HCT116 (cell line): ENCODE results near the gene TAS2R5. TPM values are rescaled to one million over a fixed set of nuclear protein-coding genes. Genes with fewer than 3 reads are reported as not detected.
"Not testable (repeated sequence)": the region's sequence is repeated elsewhere in the genome, so short reads cannot be mapped to it uniquely, and the experiment has no call there.

ENCODE experiments used
- ATAC-seq: fragments of 200-7000 bp; cut with Tn5 transposase; 2 replicates; pipeline ENCODE4 v1.9.1; 2020; ENCODE audit warnings: mild to moderate bottlenecking, moderate library complexity
- BruUV-seq: library from RNA; stranded (reverse); fragments of 400-500 nt; replicated peaks from 2 replicates; lab custom pipeline; 2021; lab: Mats Ljungman, UMichigan
- CTCF ChIA-PET: fragments of 300-600 bp; sonication (Branson Sonifier 250); formaldehyde crosslinking; loops from one replicate; lab custom pipeline; 2021; ENCODE audit warnings: antibody characterized with exemption; lab: Charles Lee
- POLR2A ChIA-PET: fragments of 300-600, 350-600 bp; sonication (Branson Sonifier 250); formaldehyde crosslinking; loops from one replicate; lab custom pipeline; 2021; ENCODE audit warnings: antibody characterized with exemption; lab: Charles Lee
- RAD21 ChIA-PET, 2 experiments: fragments of 300-600 bp; sonication (Branson Sonifier 250); formaldehyde crosslinking; loops; one replicate each; lab custom pipeline; 2023; ENCODE audit warnings: low total read pairs in 2 of 2; ENCODE audit not compliant: uncharacterized antibody in 2 of 2, unreplicated experiment in 2 of 2, low non-redundant PET in 1 of 2; lab: Charles Lee
- DNase-seq: peaks from one replicate; pipeline ENCODE4 v3.0.0-alpha.2; 2010; ENCODE audit warnings: low read depth, low spot score
- H2AFZ ChIP-seq: fragments of 200-600 bp; shearing (Covaris generic), sonication (generic); 2 replicates; pipeline ENCODE4 v1.6.1; 2017; ENCODE audit warnings: low read depth, mixed run types, mixed read lengths, antibody characterized with exemption, low read length; ENCODE audit not compliant: poor library complexity, severe bottlenecking
- H3K27ac ChIP-seq: 2 replicates; pipeline ENCODE4 v1.5.1; 2012; ENCODE audit warnings: low read depth, low read length
- H3K27me3 ChIP-seq: fragments of 200-600 bp; sonication (generic); 2 replicates; pipeline ENCODE4 v1.6.1; 2016; ENCODE audit warnings: mixed run types, low read length, mixed read lengths; ENCODE audit not compliant: insufficient read depth
- H3K36me3 ChIP-seq, 2 experiments: fragments of 200-500 bp in 1 of 2; fragments of 200-600 bp in 1 of 2; sonication (Bioruptor generic) in 1 of 2; sonication (generic) in 1 of 2; 2 replicates each; pipeline versions ENCODE4 v1.5.1 to v1.6.1; 2014 to 2016; ENCODE audit warnings: low read length in 2 of 2, inconsistent platforms in 1 of 2, mixed read lengths in 1 of 2, mixed run types in 1 of 2; ENCODE audit not compliant: insufficient read depth in 2 of 2, control insufficient read depth in 1 of 2
- H3K4me1 ChIP-seq, 2 experiments: fragments of 200-600 bp in 1 of 2; sonication (generic) in 1 of 2; 2 replicates each; pipeline versions ENCODE4 v1.5.1 to v1.6.1; 2012 to 2017; ENCODE audit warnings: low read length in 2 of 2, inconsistent platforms in 1 of 2, mild to moderate bottlenecking in 1 of 2, mixed read lengths in 1 of 2, mixed run types in 1 of 2, moderate library complexity in 1 of 2; ENCODE audit not compliant: insufficient read depth in 2 of 2, control insufficient read depth in 1 of 2
- H3K4me2 ChIP-seq: fragments of 200-600 bp; sonication (generic); 2 replicates; pipeline ENCODE4 v1.6.1; 2017; ENCODE audit warnings: mixed run types, low read length, mixed read lengths
- H3K4me3 ChIP-seq, 2 experiments: fragments of 200-600 bp in 1 of 2; sonication (generic) in 1 of 2; replicated peaks in 1 of 2; 2 replicates each; pipeline ENCODE4 v1.5.1; 2011 to 2016; ENCODE audit warnings: low read length in 2 of 2, control low read depth in 1 of 2, low read depth in 1 of 2, mild to moderate bottlenecking in 1 of 2, mixed read lengths in 1 of 2, mixed run types in 1 of 2
- H3K79me2 ChIP-seq: fragments of 200-600 bp; sonication (generic); 2 replicates; pipeline ENCODE4 v1.6.1; 2017; ENCODE audit warnings: mild to moderate bottlenecking, mixed run types, low read length, moderate library complexity, mixed read lengths; ENCODE audit not compliant: insufficient read depth
- H3K9ac ChIP-seq: fragments of 200-600 bp; sonication (generic); 2 replicates; pipeline ENCODE4 v1.6.1; 2016; ENCODE audit warnings: low read length, mixed read lengths
- H3K9me2 ChIP-seq: fragments of 200-600 bp; sonication (generic), shearing (Covaris generic); 2 replicates; pipeline ENCODE4 v1.6.1; 2017; ENCODE audit warnings: mixed run types, mild to moderate bottlenecking, moderate library complexity; ENCODE audit not compliant: insufficient read depth
- H3K9me3 ChIP-seq, 2 experiments: fragments of 200-500 bp in 1 of 2; fragments of 200-600 bp in 1 of 2; sonication (Bioruptor generic) in 1 of 2; sonication (generic) in 1 of 2; 2 replicates each; pipeline ENCODE4 v1.6.1; 2014 to 2017; ENCODE audit warnings: low read length in 2 of 2, mixed read lengths in 2 of 2, inconsistent platforms in 1 of 2, low read depth in 1 of 2, mild to moderate bottlenecking in 1 of 2, mixed run types in 1 of 2, moderate library complexity in 1 of 2; ENCODE audit not compliant: control insufficient read depth in 1 of 2, insufficient read depth in 1 of 2
- H4K20me1 ChIP-seq: fragments of 200-600 bp; sonication (generic), shearing (Covaris generic); 2 replicates; pipeline ENCODE4 v1.6.1; 2017; ENCODE audit warnings: mixed run types, mild to moderate bottlenecking, moderate library complexity; ENCODE audit not compliant: insufficient read depth
- ATF3 ChIP-seq: IDR thresholded peaks from 2 replicates; pipeline ENCODE4 v1.6.1; 2012
- CEBPB ChIP-seq: IDR thresholded peaks from 2 replicates; pipeline ENCODE4 v1.6.1; 2012; ENCODE audit warnings: low read depth
- EZH2 ChIP-seq: fragments of 200-600 bp; sonication (generic); IDR thresholded peaks from 2 replicates; pipeline ENCODE4 v1.6.1; 2017; ENCODE audit warnings: antibody characterized with exemption, mixed run types
- RAD21 ChIP-seq: IDR thresholded peaks from 2 replicates; pipeline ENCODE4 v1.6.1; 2012; ENCODE audit warnings: low read depth, mild to moderate bottlenecking
- SIN3A ChIP-seq: IDR thresholded peaks from 2 replicates; pipeline ENCODE4 v1.6.1; 2012; ENCODE audit warnings: low read depth
- SP1 ChIP-seq: IDR thresholded peaks from 2 replicates; pipeline ENCODE4 v1.6.1; 2012; ENCODE audit warnings: low read depth
- TCF7L2 ChIP-seq: IDR thresholded peaks from 2 replicates; pipeline ENCODE4 v1.7.0; 2011; ENCODE audit warnings: borderline replicate concordance, inconsistent platforms; ENCODE audit not compliant: insufficient read depth, insufficient read length; ENCODE audit errors: extremely low read depth
- ZNF274 ChIP-seq: fragments of 200-500 bp; sonication (Bioruptor generic); IDR thresholded peaks from 2 replicates; pipeline ENCODE4 v1.6.1; 2014; ENCODE audit warnings: mild to moderate bottlenecking, low read depth, low read length, inconsistent platforms
- intact Hi-C: fragments of 100-400 bp; cut with micrococcal nuclease; formaldehyde crosslinking; loops from 2 replicates; pipeline ENCODE4 v1.10.0; 2022
- total RNA-seq: library from RNA; stranded (reverse); gene quantifications from one replicate; pipeline ENCODE4 v1.2.1, GENCODE V29; 2021; ENCODE audit not compliant: unreplicated experiment
- TF ChIP-seq, protein P1 (sequence below): IDR thresholded peaks from 2 replicates; pipeline ENCODE4 v1.6.1; 2012
- TF ChIP-seq, protein P2 (sequence below), 3 experiments: fragments of 200-600 bp in 1 of 3; sonication (generic) in 1 of 3; IDR thresholded peaks in 2 of 3; conservative IDR thresholded peaks in 1 of 3; 2 replicates each; pipeline ENCODE4 v1.5.1; 2012 to 2017; ENCODE audit warnings: low read depth in 2 of 3, low read length in 2 of 3, antibody characterized with exemption in 1 of 3, borderline replicate concordance in 1 of 3, control low read depth in 1 of 3, mild to moderate bottlenecking in 1 of 3, mixed read lengths in 1 of 3, mixed run types in 1 of 3, moderate library complexity in 1 of 3; ENCODE audit not compliant: insufficient read depth in 1 of 3

The TAS2R5 gene
- total RNA-seq, 1 experiment from 2014 or later = 1.7 TPM

- Histone ChIP-seq H3K9ac (no peak overlapping the region), H3K4me2 (no peak overlapping the region), H3K27ac (no peak overlapping the region), H4K20me1 (no peaks in the 10 kb centered on the region), H3K4me1 (no peaks in the 10 kb centered on the region), H3K4me3 (no peak overlapping the region), H3K9me2 (no peaks in the 10 kb centered on the region), H2AFZ (no peak overlapping the region), H3K27me3 (no peaks in the 10 kb centered on the region), H3K9me3 (peaks cover 0 to 4% of the 10 kb centered on the region in 2 experiments; a peak in 1 of 4 replicates), H3K36me3 (no peaks in the 10 kb centered on the region), H3K79me2 (no peaks in the 10 kb centered on the region)
- DNase-seq = no peak
- intact Hi-C loops = no loop called here
- no TSS peak for BruUV-seq
- POLR2A ChIA-PET = no interaction called here
- no peak for ATAC-seq
- CTCF ChIA-PET = no interaction called here
- TF ChIP-seq, protein P1, sequence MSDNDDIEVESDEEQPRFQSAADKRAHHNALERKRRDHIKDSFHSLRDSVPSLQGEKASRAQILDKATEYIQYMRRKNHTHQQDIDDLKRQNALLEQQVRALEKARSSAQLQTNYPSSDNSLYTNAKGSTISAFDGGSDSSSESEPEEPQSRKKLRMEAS = no peak
- TF ChIP-seq ATF3 (no peak), SP1 (no peak), RAD21 (no peak), CEBPB (no peak), EZH2 (no peak), TCF7L2 (no peak), SIN3A (no peak), ZNF274 (no peak)
- TF ChIP-seq, protein P2, sequence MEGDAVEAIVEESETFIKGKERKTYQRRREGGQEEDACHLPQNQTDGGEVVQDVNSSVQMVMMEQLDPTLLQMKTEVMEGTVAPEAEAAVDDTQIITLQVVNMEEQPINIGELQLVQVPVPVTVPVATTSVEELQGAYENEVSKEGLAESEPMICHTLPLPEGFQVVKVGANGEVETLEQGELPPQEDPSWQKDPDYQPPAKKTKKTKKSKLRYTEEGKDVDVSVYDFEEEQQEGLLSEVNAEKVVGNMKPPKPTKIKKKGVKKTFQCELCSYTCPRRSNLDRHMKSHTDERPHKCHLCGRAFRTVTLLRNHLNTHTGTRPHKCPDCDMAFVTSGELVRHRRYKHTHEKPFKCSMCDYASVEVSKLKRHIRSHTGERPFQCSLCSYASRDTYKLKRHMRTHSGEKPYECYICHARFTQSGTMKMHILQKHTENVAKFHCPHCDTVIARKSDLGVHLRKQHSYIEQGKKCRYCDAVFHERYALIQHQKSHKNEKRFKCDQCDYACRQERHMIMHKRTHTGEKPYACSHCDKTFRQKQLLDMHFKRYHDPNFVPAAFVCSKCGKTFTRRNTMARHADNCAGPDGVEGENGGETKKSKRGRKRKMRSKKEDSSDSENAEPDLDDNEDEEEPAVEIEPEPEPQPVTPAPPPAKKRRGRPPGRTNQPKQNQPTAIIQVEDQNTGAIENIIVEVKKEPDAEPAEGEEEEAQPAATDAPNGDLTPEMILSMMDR (IDR thresholded peaks at IDR 0.05 in 2 of 3, conservative IDR thresholded peaks at IDR 0.05 in 1 of 3; ENCODE audit: borderline replicate concordance in 1 of 3, insufficient read depth in 1 of 3, low read depth in 2 of 3, low read length in 2 of 3) = no peak
- RAD21 ChIA-PET = no interaction called here
Measured at GRCh38 chr7:141820067-141820466, 30.1 kb downstream of the TAS2R5 start.

DNA sequence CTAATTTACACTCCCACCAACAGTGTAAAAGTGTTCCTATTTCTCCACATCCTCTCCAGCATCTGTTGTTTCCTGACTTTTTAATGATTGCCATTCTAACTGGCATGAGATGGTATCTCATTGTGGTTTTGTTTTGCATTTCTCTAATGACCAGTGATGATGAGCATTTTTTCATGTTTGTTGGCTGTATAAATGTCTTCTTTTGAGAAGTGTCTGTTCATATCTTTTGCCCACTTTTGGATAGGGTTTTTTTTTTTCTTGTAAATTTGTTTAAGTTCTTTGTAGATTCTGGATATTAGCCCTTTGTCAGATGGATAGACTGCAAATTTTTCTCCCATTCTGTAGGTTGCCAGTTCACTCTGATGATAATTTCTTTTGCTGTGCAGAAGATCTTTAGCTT, 32.4 kb downstream of the TAS2R5 start:
- POLR2A ChIA-PET, H3K4me3 ChIP-seq, H3K9ac ChIP-seq, H2AFZ ChIP-seq, CTCF ChIA-PET, BruUV-seq, H3K27ac ChIP-seq, H3K79me2 ChIP-seq, intact Hi-C loops, H3K4me1 ChIP-seq, H3K9me3 ChIP-seq, H3K4me2 ChIP-seq, RAD21 ChIA-PET, DNase-seq, H4K20me1 ChIP-seq, H3K36me3 ChIP-seq, H3K9me2 ChIP-seq, ATAC-seq, H3K27me3 ChIP-seq: not testable (repeated sequence)
